WERI-Rb-1 (cell line): ENCODE measurements around the gene FBXO10.
A peak's percentile ranks its signal among the peaks of the same experiment; 100 is the strongest.

Source experiments
- DNase-seq: peaks from one replicate; pipeline ENCODE4 v3.0.0-alpha.2; 2020
- H3K27ac ChIP-seq: fragments of 250-450 bp; sonication (Bioruptor Pico); 2 replicates; pipeline ENCODE4 v1.5.1; 2020; ENCODE audit warnings: mild to moderate bottlenecking, moderate library complexity
- H3K27me3 ChIP-seq: fragments of 250-450 bp; sonication (Bioruptor Pico); 2 replicates; pipeline ENCODE4 v1.5.1; 2021; ENCODE audit warnings: mild to moderate bottlenecking, low read depth, moderate library complexity; ENCODE audit not compliant: insufficient read depth, severe bottlenecking
- H3K36me3 ChIP-seq: fragments of 250-450 bp; sonication (Bioruptor Pico); 2 replicates; pipeline ENCODE4 v1.5.1; 2020; ENCODE audit warnings: mild to moderate bottlenecking, moderate library complexity
- H3K4me3 ChIP-seq: 2 replicates; pipeline ENCODE4 v1.5.1; 2011; ENCODE audit warnings: low read depth, mild to moderate bottlenecking, control low read depth, low read length
- H3K9me3 ChIP-seq: fragments of 250-450 bp; sonication (Bioruptor Pico); 2 replicates; pipeline ENCODE4 v1.5.1; 2021; ENCODE audit warnings: mild to moderate bottlenecking, moderate library complexity; ENCODE audit not compliant: severe bottlenecking
- CTCF ChIP-seq: IDR thresholded peaks from 2 replicates; pipeline ENCODE4 v1.5.1; 2011; ENCODE audit warnings: low read depth, mild to moderate bottlenecking, control low read depth, inconsistent platforms, low read length

Gene FBXO10

GRCh38 chr9:37566716-37567115 is 9.5 kb downstream of the FBXO10 start:
- no peak for DNase-seq
- Histone ChIP-seq H3K36me3 (peaks cover 73% of the 10 kb centered on the region), H3K4me3 (no peak overlapping the region), H3K9me3 (peaks cover 18% of the 10 kb centered on the region), H3K27ac (no peak overlapping the region), H3K27me3 (no peaks in the 10 kb centered on the region)
- TF ChIP-seq CTCF = no peak

GRCh38 chr9:37565661-37566618 is 10.2 kb downstream of the FBXO10 start:
- TF ChIP-seq CTCF = no peak
- H3K4me3 ChIP-seq = no peak overlapping the region
- no peak for DNase-seq
- H3K27me3 ChIP-seq = no peaks in the 10 kb centered on the region
- no peak overlapping the region for H3K27ac ChIP-seq
- H3K36me3 ChIP-seq = peaks cover 75% of the 10 kb centered on the region
- peaks cover 18% of the 10 kb centered on the region for H3K9me3 ChIP-seq

- no peak for TF ChIP-seq CTCF
- peaks cover 74% of the 10 kb centered on the region for H3K36me3 ChIP-seq
- DNase-seq = no peak
- peaks cover 18% of the 10 kb centered on the region for H3K9me3 ChIP-seq
- H3K4me3 ChIP-seq = no peak overlapping the region
- H3K27me3 ChIP-seq = no peaks in the 10 kb centered on the region
- no peak overlapping the region for H3K27ac ChIP-seq
These were observed 11.3 kb downstream of the FBXO10 start for GRCh38 chr9:37564916-37565315.

- DNase-seq = no peak
- peaks cover 77% of the 10 kb centered on the region for H3K36me3 ChIP-seq
- peaks cover 18% of the 10 kb centered on the region for H3K9me3 ChIP-seq
- TF ChIP-seq CTCF = no peak
- H3K27me3 ChIP-seq = no peaks in the 10 kb centered on the region
- peak overlapping the region; percentile 62; the same call in 1 of the 2 replicates for H3K27ac ChIP-seq
- no peak overlapping the region for H3K4me3 ChIP-seq
These were observed 12.2 kb downstream of the FBXO10 start for GRCh38 chr9:37563806-37564513.

- DNase-seq = peak; percentile 67
- Histone ChIP-seq H3K36me3 (peaks cover 73% of the 10 kb centered on the region), H3K27me3 (no peaks in the 10 kb centered on the region), H3K4me3 (no peak overlapping the region), H3K9me3 (peaks cover 18% of the 10 kb centered on the region), H3K27ac (peak overlapping the region; percentile 62)
- no peak for TF ChIP-seq CTCF
These were observed 13.4 kb downstream of the FBXO10 start for GRCh38 chr9:37562826-37563225.
